SK-N-SH (cell line): ENCODE data around the gene DAP.

Source experiments
- CTCF ChIP-seq: fragments of 200-600 bp; sonication (generic); IDR thresholded peaks from 2 replicates; pipeline ENCODE4 v1.6.1; 2017; ENCODE audit warnings: antibody characterized with exemption, mild to moderate bottlenecking, moderate library complexity
- EZH2phosphoT487 ChIP-seq: fragments of 200-600 bp; sonication (generic); IDR thresholded peaks from 2 replicates; pipeline ENCODE4 v1.6.1; 2017; ENCODE audit warnings: low read depth, mixed run types, mild to moderate bottlenecking, antibody characterized with exemption, moderate library complexity, borderline replicate concordance
- FOXJ3 ChIP-seq: sonication (generic); formaldehyde crosslinking; IDR thresholded peaks from 2 replicates; pipeline ENCODE4 v1.5.1; 2020; ENCODE audit warnings: mild to moderate bottlenecking, missing genetic modification reagents
- FOXM1 ChIP-seq: IDR thresholded peaks from 2 replicates; pipeline ENCODE4 v1.4.0; 2012; ENCODE audit warnings: low read depth, mild to moderate bottlenecking
- GATA2 ChIP-seq: sonication (generic); formaldehyde crosslinking; IDR thresholded peaks from 2 replicates; pipeline ENCODE4 v1.5.0; 2020; ENCODE audit warnings: mild to moderate bottlenecking, missing genetic modification reagents
- JUND ChIP-seq: IDR thresholded peaks from 2 replicates; pipeline ENCODE4 v1.4.0; 2012
- MAX ChIP-seq: IDR thresholded peaks from 2 replicates; pipeline ENCODE4 v1.4.0; 2012; ENCODE audit warnings: low read depth
- MXI1 ChIP-seq: IDR thresholded peaks from 2 replicates; pipeline ENCODE4 v1.6.1; 2012; ENCODE audit warnings: mild to moderate bottlenecking, low read depth, low read length, improper control_type of control experiment
- NFIC ChIP-seq: IDR thresholded peaks from 2 replicates; pipeline ENCODE4 v1.4.0; 2012; ENCODE audit warnings: borderline replicate concordance
- NRF1 ChIP-seq: IDR thresholded peaks from 2 replicates; pipeline ENCODE4 v1.6.1; 2012; ENCODE audit warnings: low read depth, mild to moderate bottlenecking, low read length
- REST ChIP-seq: IDR thresholded peaks from 2 replicates; pipeline ENCODE4 v1.6.1; 2012; ENCODE audit warnings: mild to moderate bottlenecking, low read depth, low read length, moderate library complexity
- TCF12 ChIP-seq: IDR thresholded peaks from 2 replicates; pipeline ENCODE4 v1.4.0; 2012
- USF1 ChIP-seq: IDR thresholded peaks from 2 replicates; pipeline ENCODE4 v1.4.0; 2012; ENCODE audit warnings: low read depth, borderline replicate concordance
- YY1 ChIP-seq: IDR thresholded peaks from 2 replicates; pipeline ENCODE4 v1.4.0; 2012; ENCODE audit warnings: low read depth, mild to moderate bottlenecking

GRCh38 chr5:10788358-10788757, 27.3 kb upstream of the DAP start:
- no peak for TF ChIP-seq YY1
- TF ChIP-seq REST, result no peak
- no peak for TF ChIP-seq NFIC
- no peak for TF ChIP-seq USF1
- no peak for TF ChIP-seq EZH2phosphoT487
- TF ChIP-seq MAX, result no peak
- TF ChIP-seq CTCF, result no peak
- no peak for TF ChIP-seq MXI1
- no peak for TF ChIP-seq FOXM1
- no peak for TF ChIP-seq FOXJ3
- TF ChIP-seq GATA2 (CRISPR knock-in tag), result no peak
- TF ChIP-seq TCF12, result no peak
- TF ChIP-seq JUND, result no peak
- TF ChIP-seq NRF1, result no peak
